H9 (cell line): ENCODE data around the gene E2F4. TPM values are rescaled to one million over a fixed set of nuclear protein-coding genes. Genes with fewer than 3 reads are reported as not detected.

Experiments
- DNase-seq: peaks from one replicate; pipeline ENCODE4 v3.0.0-alpha.2; 2017
- H2AFZ ChIP-seq: one replicate; pipeline ENCODE4 v1.6.1; 2013; ENCODE audit warnings: mild to moderate bottlenecking, low read length, control low read depth, moderate library complexity
- H2AK5ac ChIP-seq: 2 replicates; pipeline ENCODE4 v1.6.1; 2013; ENCODE audit warnings: low read length, control low read depth, mixed read lengths; ENCODE audit not compliant: insufficient read length
- H2BK120ac ChIP-seq: one replicate; pipeline ENCODE4 v1.6.1; 2013; ENCODE audit warnings: low read depth, mild to moderate bottlenecking, low read length, control low read depth, inconsistent platforms; ENCODE audit not compliant: poor library complexity, severe bottlenecking
- H2BK12ac ChIP-seq: 2 replicates; pipeline ENCODE4 v1.6.1; 2013; ENCODE audit warnings: low read length, control low read depth, mixed read lengths, low read depth; ENCODE audit not compliant: insufficient read length
- H2BK15ac ChIP-seq: 2 replicates; pipeline ENCODE4 v1.6.1; 2013; ENCODE audit warnings: low read depth, low read length, control low read depth
- H2BK20ac ChIP-seq: one replicate; pipeline ENCODE4 v1.6.1; 2013; ENCODE audit warnings: low read depth, mild to moderate bottlenecking, low read length, control low read depth, inconsistent platforms; ENCODE audit not compliant: poor library complexity, severe bottlenecking
- H2BK5ac ChIP-seq: 2 replicates; pipeline ENCODE4 v1.6.1; 2013; ENCODE audit warnings: low read length, control low read depth, mixed read lengths; ENCODE audit not compliant: insufficient read length
- H3K14ac ChIP-seq: 2 replicates; pipeline ENCODE4 v1.6.1; 2013; ENCODE audit warnings: low read length, control low read depth; ENCODE audit not compliant: insufficient read depth
- H3K18ac ChIP-seq: 2 replicates; pipeline ENCODE4 v1.6.1; 2013; ENCODE audit warnings: low read depth, mild to moderate bottlenecking, mixed read lengths, low read length, control low read depth; ENCODE audit not compliant: insufficient read length
- H3K23ac ChIP-seq: 2 replicates; pipeline ENCODE4 v1.6.1; 2013; ENCODE audit warnings: low read length, control low read depth, mixed read lengths, low read depth; ENCODE audit not compliant: insufficient read length
- H3K23me2 ChIP-seq: 2 replicates; pipeline ENCODE4 v1.6.1; 2013; ENCODE audit warnings: low read depth, mild to moderate bottlenecking, mixed read lengths, low read length, control low read depth; ENCODE audit not compliant: insufficient read length, poor library complexity, severe bottlenecking
- H3K27ac ChIP-seq: 2 replicates; pipeline ENCODE4 v1.5.1; 2013; ENCODE audit warnings: low read length, control low read depth, mixed read lengths, low read depth; ENCODE audit not compliant: insufficient read length
- H3K27me3 ChIP-seq: 2 replicates; pipeline ENCODE4 v1.6.1; 2013; ENCODE audit warnings: low read length, control low read depth, inconsistent platforms; ENCODE audit not compliant: insufficient read depth
- H3K4ac ChIP-seq: 2 replicates; pipeline ENCODE4 v1.6.1; 2013; ENCODE audit warnings: low read depth, mild to moderate bottlenecking, control low read depth, inconsistent platforms, low read length, moderate library complexity
- H3K4me1 ChIP-seq: 2 replicates; pipeline ENCODE4 v1.6.1; 2013; ENCODE audit warnings: low read length, control low read depth, inconsistent platforms; ENCODE audit not compliant: insufficient read depth
- H3K4me2 ChIP-seq: 2 replicates; pipeline ENCODE4 v1.6.1; 2013; ENCODE audit warnings: low read length, control low read depth, mixed read lengths; ENCODE audit not compliant: insufficient read length, insufficient read depth
- H3K56ac ChIP-seq: 2 replicates; pipeline ENCODE4 v1.6.1; 2013; ENCODE audit warnings: low read depth, mild to moderate bottlenecking, mixed read lengths, low read length, control low read depth; ENCODE audit not compliant: insufficient read length
- H3K79me1 ChIP-seq: 2 replicates; pipeline ENCODE4 v1.6.1; 2013; ENCODE audit warnings: low read depth, mild to moderate bottlenecking, moderate library complexity, low read length, control low read depth, inconsistent platforms; ENCODE audit not compliant: insufficient read depth, poor library complexity, severe bottlenecking
- H3K79me2 ChIP-seq: 2 replicates; pipeline ENCODE4 v1.6.1; 2013; ENCODE audit warnings: low read length, control low read depth, inconsistent platforms; ENCODE audit not compliant: insufficient read depth
- H3K9ac ChIP-seq: 2 replicates; pipeline ENCODE4 v1.6.1; 2013; ENCODE audit warnings: low read length, control low read depth, mixed read lengths; ENCODE audit not compliant: insufficient read length; ENCODE audit errors: extremely low read depth
- H3K9me3 ChIP-seq: one replicate; pipeline ENCODE4 v1.6.1; 2013; ENCODE audit warnings: low read depth, low read length, inconsistent platforms; ENCODE audit not compliant: control insufficient read depth
- H3T11ph ChIP-seq: one replicate; pipeline ENCODE4 v1.6.1; 2013; ENCODE audit warnings: mild to moderate bottlenecking, low read length, control low read depth, inconsistent platforms
- H4K20me1 ChIP-seq: one replicate; pipeline ENCODE4 v1.6.1; 2013; ENCODE audit not compliant: control insufficient read depth, insufficient read length, insufficient read depth
- H4K5ac ChIP-seq: 2 replicates; pipeline ENCODE4 v1.6.1; 2013; ENCODE audit warnings: low read depth, mild to moderate bottlenecking, mixed read lengths, low read length, control low read depth; ENCODE audit not compliant: insufficient read length
- H4K8ac ChIP-seq: replicated peaks from 2 replicates; pipeline ENCODE4 v1.6.1; 2013; ENCODE audit warnings: low read length, control low read depth, mixed read lengths, low read depth; ENCODE audit not compliant: insufficient read length
- H4K91ac ChIP-seq: 2 replicates; pipeline ENCODE4 v1.6.1; 2013; ENCODE audit warnings: low read depth, mild to moderate bottlenecking, moderate library complexity, mixed read lengths, low read length, control low read depth; ENCODE audit not compliant: insufficient read length
- H3K27ac Mint-ChIP-seq, 3 experiments: 2 replicates in 2 of 3; 3 replicates in 1 of 3; pipeline ENCODE4 v1.8.0; 2020 to 2021; ENCODE audit warnings: mixed read lengths in 3 of 3, mild to moderate bottlenecking in 1 of 3, moderate library complexity in 1 of 3
- H3K27me3 Mint-ChIP-seq: 2 replicates; pipeline ENCODE4 v1.8.0; 2021; ENCODE audit warnings: low read depth, mild to moderate bottlenecking, moderate library complexity, mixed read lengths
- H3K36me3 Mint-ChIP-seq, 3 experiments: 2 replicates in 2 of 3; 3 replicates in 1 of 3; pipeline ENCODE4 v1.8.0; 2020 to 2021; ENCODE audit warnings: low read depth in 3 of 3, mixed read lengths in 3 of 3; ENCODE audit not compliant: insufficient read depth in 1 of 3
- H3K4me1 Mint-ChIP-seq, 2 experiments: 2 replicates each; pipeline ENCODE4 v1.8.0; 2020; ENCODE audit warnings: mixed read lengths in 2 of 2
- H3K4me3 Mint-ChIP-seq, 2 experiments: 2 replicates in 1 of 2; 3 replicates in 1 of 2; pipeline ENCODE4 v1.8.0; 2020 to 2021; ENCODE audit warnings: mild to moderate bottlenecking in 2 of 2, mixed read lengths in 2 of 2, moderate library complexity in 1 of 2
- H3K9me3 Mint-ChIP-seq, 2 experiments: 2 replicates in 1 of 2; 3 replicates in 1 of 2; pipeline ENCODE4 v1.8.0; 2020; ENCODE audit warnings: mild to moderate bottlenecking in 2 of 2, mixed read lengths in 2 of 2, moderate library complexity in 1 of 2
- WGBS: extraction: QIAGEN DNeasy Blood & Tissue Kit; methylation state at CpG from one replicate; pipeline ENCODE4 v1.1.7; 2013; ENCODE audit warnings: missing lambda C conversion rate, low lambda C conversion rate, mixed read lengths; ENCODE audit not compliant: insufficient read length; ENCODE audit errors: extremely low coverage; 5-methylcytosine and 5-hydroxymethylcytosine counted together
- total RNA-seq: library from RNA; stranded (reverse); gene quantifications from 2 replicates; pipeline ENCODE4 v1.2.1, GENCODE V29; 2021
- TF ChIP-seq, protein P1 (sequence below): fragments of 200-600 bp; sonication (generic); conservative IDR thresholded peaks from 3 replicates; pipeline ENCODE4 v1.8.0; 2021; ENCODE audit warnings: antibody characterized with exemption, mild to moderate bottlenecking

The E2F4 gene
- total RNA-seq, 1 experiment from 2014 or later: 116 TPM

DNA sequence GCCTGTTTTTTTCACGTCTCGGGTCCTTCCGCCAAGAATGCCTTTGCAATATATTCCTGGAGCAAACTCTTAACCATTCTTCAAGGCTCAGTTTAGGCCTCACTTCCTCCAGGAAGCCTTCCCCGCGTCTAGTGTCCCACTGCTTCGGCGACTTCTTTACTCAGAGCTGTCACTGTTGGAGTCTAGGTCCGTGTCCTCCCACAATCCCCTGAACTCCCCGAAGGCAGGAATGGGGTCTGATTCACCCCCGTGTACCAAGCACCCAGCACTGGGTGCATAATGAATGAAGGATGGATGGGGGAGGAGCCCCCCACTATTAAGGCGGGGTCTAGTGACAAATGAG is 8.7 kb upstream of the E2F4 start:
- Histone ChIP-seq H4K20me1 (no peaks in the 10 kb centered on the region), H2BK15ac (no peak overlapping the region), H3K4me2 (peak overlapping the region; percentile 75), H4K91ac (no peak overlapping the region), H2AFZ (no peak overlapping the region), H3K79me1 (no peaks in the 10 kb centered on the region), H3K18ac (no peak overlapping the region), H3K23ac (no peak overlapping the region), H2BK5ac (no peak overlapping the region), H2BK20ac (no peak overlapping the region), H3K79me2 (no peaks in the 10 kb centered on the region), H3K56ac (no peak overlapping the region), H2AK5ac (no peak overlapping the region), H3K27me3 (peaks cover 4% of the 10 kb centered on the region; the same call in 1 of the 2 replicates), H3K4ac (no peak overlapping the region), H4K8ac (no peak overlapping the region), H3K27ac (no peak overlapping the region), H3K9ac (peak overlapping the region; percentile 12), H4K5ac (no peak overlapping the region), H2BK120ac (no peak overlapping the region), H2BK12ac (no peak overlapping the region), H3K23me2 (peaks cover 17% of the 10 kb centered on the region), H3K9me3 (no peaks in the 10 kb centered on the region), H3T11ph (no peak overlapping the region), H3K4me1 (peaks cover 6% of the 10 kb centered on the region; the same call in 1 of the 2 replicates), H3K14ac (no peak overlapping the region)
- no peak for DNase-seq
- Mint-ChIP-seq H3K27ac (no peak overlapping the region), H3K27me3 (peaks cover 32% of the 10 kb centered on the region), H3K4me1 (peaks cover 20 to 21% of the 10 kb centered on the region in 2 experiments), H3K9me3 (no peaks in the 10 kb centered on the region; a peak in 1 of 5 replicates), H3K4me3 (no peak overlapping the region), H3K36me3 (peaks cover 0 to 5% (median 0%) of the 10 kb centered on the region in 3 experiments; a peak in 1 of 7 replicates)
- no CpG with 5 or more reads among the region's 11 CpGs for WGBS
- TF ChIP-seq, protein P1, sequence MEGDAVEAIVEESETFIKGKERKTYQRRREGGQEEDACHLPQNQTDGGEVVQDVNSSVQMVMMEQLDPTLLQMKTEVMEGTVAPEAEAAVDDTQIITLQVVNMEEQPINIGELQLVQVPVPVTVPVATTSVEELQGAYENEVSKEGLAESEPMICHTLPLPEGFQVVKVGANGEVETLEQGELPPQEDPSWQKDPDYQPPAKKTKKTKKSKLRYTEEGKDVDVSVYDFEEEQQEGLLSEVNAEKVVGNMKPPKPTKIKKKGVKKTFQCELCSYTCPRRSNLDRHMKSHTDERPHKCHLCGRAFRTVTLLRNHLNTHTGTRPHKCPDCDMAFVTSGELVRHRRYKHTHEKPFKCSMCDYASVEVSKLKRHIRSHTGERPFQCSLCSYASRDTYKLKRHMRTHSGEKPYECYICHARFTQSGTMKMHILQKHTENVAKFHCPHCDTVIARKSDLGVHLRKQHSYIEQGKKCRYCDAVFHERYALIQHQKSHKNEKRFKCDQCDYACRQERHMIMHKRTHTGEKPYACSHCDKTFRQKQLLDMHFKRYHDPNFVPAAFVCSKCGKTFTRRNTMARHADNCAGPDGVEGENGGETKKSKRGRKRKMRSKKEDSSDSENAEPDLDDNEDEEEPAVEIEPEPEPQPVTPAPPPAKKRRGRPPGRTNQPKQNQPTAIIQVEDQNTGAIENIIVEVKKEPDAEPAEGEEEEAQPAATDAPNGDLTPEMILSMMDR: no peak
